ENCODE results near the gene SYT13. TPM values are rescaled to one million over a fixed set of nuclear protein-coding genes. Genes with fewer than 3 reads are reported as not detected.

SYT13 gene
- total RNA-seq, 1 experiment from 2014 or later: 9.4 TPM

DNA sequence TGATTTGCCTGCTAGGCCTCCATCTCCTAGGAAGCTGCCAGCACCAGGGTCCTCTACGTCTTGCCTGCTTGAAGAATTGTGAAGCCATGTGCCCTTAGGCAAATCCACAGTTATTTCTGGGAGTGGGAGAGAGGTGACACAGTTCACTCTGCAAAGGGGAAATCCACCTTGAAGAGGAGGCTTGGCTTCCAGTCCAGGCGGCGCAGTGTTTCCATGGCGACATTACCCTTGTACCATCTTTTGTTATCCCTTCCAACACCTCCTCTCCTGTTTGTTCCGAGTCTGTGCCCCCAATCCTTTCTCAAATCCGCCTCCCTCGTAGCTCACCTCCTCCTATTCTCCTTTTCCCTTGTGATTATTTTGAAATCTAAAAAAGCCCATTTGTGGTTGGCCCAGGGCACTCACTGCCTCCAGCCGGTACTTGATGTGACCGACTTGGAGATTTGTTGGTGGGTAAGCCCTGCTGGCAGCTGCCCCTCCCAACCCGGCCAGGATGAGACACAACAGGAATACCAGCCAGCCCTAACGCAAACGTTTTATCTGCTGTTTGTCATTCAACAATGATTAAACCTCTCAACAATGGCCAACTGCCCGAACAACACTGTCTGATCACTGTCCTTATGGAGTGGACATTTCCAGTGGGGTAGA lies 18.4 kb downstream of the SYT13 start:
- DNase-seq: no peak
- Mint-ChIP-seq H3K4me1 (ENCODE audit: low read depth, unreplicated experiment) (peaks cover 17% of the 10 kb centered on the region), H3K4me3 (ENCODE audit: unreplicated experiment) (no peak overlapping the region), H3K27me3 (ENCODE audit: insufficient read depth, unreplicated experiment) (peaks cover 4% of the 10 kb centered on the region), H3K27ac (ENCODE audit: unreplicated experiment) (peak overlapping the region; percentile 40), H3K9me3 (ENCODE audit: unreplicated experiment) (no peaks in the 10 kb centered on the region), H3K36me3 (ENCODE audit: insufficient read depth, unreplicated experiment) (no peaks in the 10 kb centered on the region)
- TF ChIP-seq, protein P1, sequence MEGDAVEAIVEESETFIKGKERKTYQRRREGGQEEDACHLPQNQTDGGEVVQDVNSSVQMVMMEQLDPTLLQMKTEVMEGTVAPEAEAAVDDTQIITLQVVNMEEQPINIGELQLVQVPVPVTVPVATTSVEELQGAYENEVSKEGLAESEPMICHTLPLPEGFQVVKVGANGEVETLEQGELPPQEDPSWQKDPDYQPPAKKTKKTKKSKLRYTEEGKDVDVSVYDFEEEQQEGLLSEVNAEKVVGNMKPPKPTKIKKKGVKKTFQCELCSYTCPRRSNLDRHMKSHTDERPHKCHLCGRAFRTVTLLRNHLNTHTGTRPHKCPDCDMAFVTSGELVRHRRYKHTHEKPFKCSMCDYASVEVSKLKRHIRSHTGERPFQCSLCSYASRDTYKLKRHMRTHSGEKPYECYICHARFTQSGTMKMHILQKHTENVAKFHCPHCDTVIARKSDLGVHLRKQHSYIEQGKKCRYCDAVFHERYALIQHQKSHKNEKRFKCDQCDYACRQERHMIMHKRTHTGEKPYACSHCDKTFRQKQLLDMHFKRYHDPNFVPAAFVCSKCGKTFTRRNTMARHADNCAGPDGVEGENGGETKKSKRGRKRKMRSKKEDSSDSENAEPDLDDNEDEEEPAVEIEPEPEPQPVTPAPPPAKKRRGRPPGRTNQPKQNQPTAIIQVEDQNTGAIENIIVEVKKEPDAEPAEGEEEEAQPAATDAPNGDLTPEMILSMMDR (IDR thresholded peaks at IDR 0.05; ENCODE audit: insufficient read depth in 1 of 2, low read depth in 1 of 2, low read length in 1 of 2, severe bottlenecking in 1 of 2, unreplicated experiment in 1 of 2): no peak
- no peaks in the 10 kb centered on the region for H3K36me3 ChIP-seq (ENCODE audit: control insufficient read depth, insufficient read depth, low read length)
- BruUV-seq (replicated peaks): no TSS peak
- H3K4me1 ChIP-seq: peaks cover 16% of the 10 kb centered on the region
- POLR2A ChIA-PET: no interaction called here
- H3K4me3 ChIP-seq (ENCODE audit: low read depth, low read length): no peak overlapping the region
- CTCF ChIA-PET: interaction anchor here (0.8 kb wide), 1 partner anchor 73 kb away, joined by 3 read pairs; no protein-coding TSS in a partner anchor
- peaks cover 6% of the 10 kb centered on the region; the same call in 1 of the 2 replicates for H3K9me3 ChIP-seq
- intact Hi-C loops (cut with micrococcal nuclease; ENCODE audit: unreplicated experiment): no loop called here
- no peaks in the 10 kb centered on the region for H3K27me3 ChIP-seq (replicated peaks; ENCODE audit: control insufficient read depth, insufficient read depth, low read length)

DNA sequence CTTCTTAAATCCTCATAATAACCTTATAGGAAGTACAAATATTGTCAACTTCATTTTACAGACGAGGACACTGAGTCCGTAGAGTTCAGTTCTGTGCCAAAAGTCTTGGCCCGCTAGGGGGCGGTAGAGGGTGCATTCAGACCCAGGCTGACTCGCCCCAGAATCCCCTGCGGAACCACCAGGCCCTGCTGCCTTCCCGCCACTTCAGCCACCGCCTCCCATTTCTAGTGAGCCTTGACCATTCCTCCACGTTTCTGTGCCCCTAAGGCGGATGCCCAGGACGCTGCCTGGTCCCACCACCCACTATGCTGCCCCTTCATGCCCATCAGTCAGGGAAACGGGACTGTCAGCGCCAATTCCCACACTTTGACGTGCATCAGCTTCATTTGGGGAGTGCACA lies 19.1 kb downstream of the SYT13 start:
- no TSS peak for BruUV-seq (replicated peaks)
- intact Hi-C loops (cut with micrococcal nuclease; ENCODE audit: unreplicated experiment): no loop called here
- CTCF ChIA-PET: interaction anchor here (0.8 kb wide), 1 partner anchor 73 kb away, joined by 3 read pairs; no protein-coding TSS in a partner anchor
- peaks cover 15% of the 10 kb centered on the region for H3K4me1 Mint-ChIP-seq (ENCODE audit: low read depth, unreplicated experiment)
- TF ChIP-seq, protein P1 (IDR thresholded peaks at IDR 0.05; ENCODE audit: insufficient read depth in 1 of 2, low read depth in 1 of 2, low read length in 1 of 2, severe bottlenecking in 1 of 2, unreplicated experiment in 1 of 2): peak; percentile 28 to 45
- no peak overlapping the region for H3K4me3 Mint-ChIP-seq (ENCODE audit: unreplicated experiment)
- Histone ChIP-seq H3K27me3 (replicated peaks; ENCODE audit: control insufficient read depth, insufficient read depth, low read length) (no peaks in the 10 kb centered on the region), H3K4me1 (peaks cover 16% of the 10 kb centered on the region), H3K36me3 (ENCODE audit: control insufficient read depth, insufficient read depth, low read length) (no peaks in the 10 kb centered on the region), H3K9me3 (peaks cover 6% of the 10 kb centered on the region; the same call in 1 of the 2 replicates), H3K4me3 (ENCODE audit: low read depth, low read length) (no peak overlapping the region)
- DNase-seq: peak in 1 of 2 experiments; percentile 23
- H3K27ac Mint-ChIP-seq (ENCODE audit: unreplicated experiment): no peak overlapping the region
- no peaks in the 10 kb centered on the region for H3K36me3 Mint-ChIP-seq (ENCODE audit: insufficient read depth, unreplicated experiment)
- no peaks in the 10 kb centered on the region for H3K9me3 Mint-ChIP-seq (ENCODE audit: unreplicated experiment)
- POLR2A ChIA-PET: no interaction called here
- H3K27me3 Mint-ChIP-seq (ENCODE audit: insufficient read depth, unreplicated experiment): peaks cover 4% of the 10 kb centered on the region

DNA sequence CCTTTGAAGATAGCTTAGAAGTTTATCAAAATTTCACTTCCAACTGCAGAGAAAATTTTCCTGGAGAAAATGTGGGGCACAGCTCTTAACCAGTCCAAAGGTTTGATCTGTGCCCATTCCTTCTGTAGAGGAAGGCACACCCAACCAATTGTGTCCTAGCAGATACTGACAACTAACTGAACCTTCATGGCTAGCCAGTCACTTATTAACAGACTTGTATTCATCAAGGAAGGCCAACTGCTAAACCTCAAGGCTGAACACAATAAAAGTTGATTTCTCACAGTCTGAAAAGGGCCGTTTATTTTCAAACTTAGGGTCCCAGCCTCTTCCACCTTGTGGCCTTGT lies 19.5 kb downstream of the SYT13 start:
- no peak for DNase-seq
- no peak overlapping the region for H3K4me3 ChIP-seq (ENCODE audit: low read depth, low read length)
- H3K27me3 Mint-ChIP-seq (ENCODE audit: insufficient read depth, unreplicated experiment): peaks cover 4% of the 10 kb centered on the region
- H3K36me3 ChIP-seq (ENCODE audit: control insufficient read depth, insufficient read depth, low read length): no peaks in the 10 kb centered on the region
- H3K27ac Mint-ChIP-seq (ENCODE audit: unreplicated experiment): no peak overlapping the region
- no peaks in the 10 kb centered on the region for H3K9me3 Mint-ChIP-seq (ENCODE audit: unreplicated experiment)
- H3K4me3 Mint-ChIP-seq (ENCODE audit: unreplicated experiment): no peak overlapping the region
- H3K4me1 Mint-ChIP-seq (ENCODE audit: low read depth, unreplicated experiment): peaks cover 15% of the 10 kb centered on the region
- H3K27me3 ChIP-seq (replicated peaks; ENCODE audit: control insufficient read depth, insufficient read depth, low read length): no peaks in the 10 kb centered on the region
- H3K4me1 ChIP-seq: peaks cover 16% of the 10 kb centered on the region
- no peaks in the 10 kb centered on the region for H3K36me3 Mint-ChIP-seq (ENCODE audit: insufficient read depth, unreplicated experiment)
- intact Hi-C loops (cut with micrococcal nuclease; ENCODE audit: unreplicated experiment): no loop called here
- H3K9me3 ChIP-seq: peaks cover 6% of the 10 kb centered on the region; the same call in 1 of the 2 replicates
- TF ChIP-seq, protein P1 (IDR thresholded peaks at IDR 0.05; ENCODE audit: insufficient read depth in 1 of 2, low read depth in 1 of 2, low read length in 1 of 2, severe bottlenecking in 1 of 2, unreplicated experiment in 1 of 2): no peak
- ChIA-PET POLR2A (no interaction called here), CTCF (no interaction called here)
- BruUV-seq (replicated peaks): no TSS peak
